ENCODE data around the gene SKP1. TPM values are rescaled to one million over a fixed set of nuclear protein-coding genes. Genes with fewer than 3 reads are reported as not detected.

The SKP1 gene
- total RNA-seq, 1 donor from 2014 or later: 458 TPM

- intact Hi-C loops (cut with DNase I): no loop called here
- ATAC-seq (no peak), DNase-seq (ENCODE audit: missing footprints) (peak; percentile 41)
Measured at GRCh38 chr5:134133995-134134541, 42.7 kb downstream of the SKP1 start.

- no peak for ATAC-seq
- intact Hi-C loops (cut with DNase I): no loop called here
- DNase-seq (ENCODE audit: missing footprints): peak; percentile 16
Measured at GRCh38 chr5:134133188-134133994, 43.4 kb downstream of the SKP1 start.

- ATAC-seq: no peak
- intact Hi-C loops (cut with DNase I): no loop called here
Measured at GRCh38 chr5:134132372-134133187, 44.2 kb downstream of the SKP1 start.

GRCh38 chr5:134131578-134132350 is 45.0 kb downstream of the SKP1 start:
- ATAC-seq (no peak), DNase-seq (ENCODE audit: missing footprints) (peak; percentile 45)
- intact Hi-C loops (cut with DNase I): no loop called here

More at GRCh38 chr5:134132372-134133187, 44.2 kb downstream of the SKP1 start:
- DNase-seq (ENCODE audit: missing footprints): peak; percentile 17

- no peak for ATAC-seq
- no peak for DNase-seq (ENCODE audit: missing footprints)
- intact Hi-C loops (cut with DNase I): no loop called here
Measured at GRCh38 chr5:134131165-134131564, 45.6 kb downstream of the SKP1 start.

- no peak for ATAC-seq
- peak; percentile 21 for DNase-seq (ENCODE audit: missing footprints)
- intact Hi-C loops (cut with DNase I): no loop called here
Measured at GRCh38 chr5:134130239-134130945, 46.4 kb downstream of the SKP1 start.

- intact Hi-C loops (cut with DNase I): no loop called here
- peak; percentile 25 for DNase-seq (ENCODE audit: missing footprints)
- no peak for ATAC-seq
Measured at GRCh38 chr5:134129411-134130238, 47.1 kb downstream of the SKP1 start.

GRCh38 chr5:134128648-134128995 is 48.1 kb downstream of the SKP1 start:
- ATAC-seq: no peak
- DNase-seq (ENCODE audit: missing footprints): peak; percentile 37
- intact Hi-C loops (cut with DNase I): no loop called here

- ATAC-seq (no peak), DNase-seq (ENCODE audit: missing footprints) (no peak)
- intact Hi-C loops (cut with DNase I): no loop called here
Measured at GRCh38 chr5:134127988-134128647, 48.6 kb downstream of the SKP1 start.

GRCh38 chr5:134127376-134127861 is 49.3 kb downstream of the SKP1 start:
- intact Hi-C loops (cut with DNase I): no loop called here
- ATAC-seq (peak; percentile 43), DNase-seq (ENCODE audit: missing footprints) (no peak)

GRCh38 chr5:134125039-134126015 is 51.4 kb downstream of the SKP1 start:
- ATAC-seq: peak; percentile 26
- no peak for DNase-seq (ENCODE audit: missing footprints)
- intact Hi-C loops (cut with DNase I): no loop called here

- no peak for ATAC-seq
Measured at GRCh38 chr5:134124289-134125038, 52.3 kb downstream of the SKP1 start.

GRCh38 chr5:134123360-134123759 is 53.4 kb downstream of the SKP1 start:
- intact Hi-C loops (cut with DNase I): no loop called here
- DNase-seq (ENCODE audit: missing footprints) (no peak), ATAC-seq (no peak)

More at GRCh38 chr5:134124289-134125038, 52.3 kb downstream of the SKP1 start:
- intact Hi-C loops (cut with DNase I): no loop called here
- DNase-seq (ENCODE audit: missing footprints): no peak

GRCh38 chr5:134122530-134122929 is 54.2 kb downstream of the SKP1 start:
- no peak for ATAC-seq

More at GRCh38 chr5:134122530-134122929, 54.2 kb downstream of the SKP1 start:
- DNase-seq (ENCODE audit: missing footprints): no peak
- intact Hi-C loops (cut with DNase I): no loop called here
